Measurements from ENCODE around the gene ITPRIPL2. TPM values are rescaled to one million over a fixed set of nuclear protein-coding genes. Genes with fewer than 3 reads are reported as not detected.

The ITPRIPL2 gene
- total and polyA plus RNA-seq, 2 of the 13 experiments (the other 11 are each of a cell fraction or from before 2014, with no cell fraction given), result 5.9 to 12.6 TPM

DNA sequence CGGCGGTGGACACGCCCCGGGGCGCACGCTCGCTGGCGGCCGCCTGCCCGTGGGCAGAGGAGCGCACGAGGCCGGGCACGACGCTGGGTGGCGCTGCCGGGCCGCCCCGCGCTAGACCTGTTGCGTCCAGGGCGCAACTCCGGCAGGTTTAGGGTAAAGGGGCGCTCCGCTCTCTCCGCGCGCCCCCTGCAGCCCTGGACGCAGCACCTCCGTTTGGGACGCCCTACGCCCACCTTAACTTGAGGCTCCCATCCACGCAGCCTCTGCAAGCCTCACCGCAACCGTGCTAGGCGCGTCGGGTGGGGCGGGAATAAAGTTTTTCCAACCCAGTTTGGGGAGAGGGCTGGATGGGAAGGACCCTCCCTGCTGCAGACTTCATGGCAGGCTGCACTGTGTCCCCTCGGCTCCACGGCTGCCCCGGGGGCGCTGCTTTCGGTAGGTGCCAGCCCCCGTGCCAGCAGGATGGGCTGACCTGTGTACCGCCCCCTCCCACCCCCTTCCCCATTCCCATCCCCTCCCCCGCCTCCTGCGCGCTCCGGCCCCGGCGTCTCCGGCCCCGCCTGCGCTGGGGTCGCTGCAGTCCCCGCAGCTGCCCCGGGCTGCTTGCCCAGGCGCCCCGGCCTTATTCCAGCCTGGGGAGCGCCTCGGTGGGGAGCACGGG lies 54.1 kb downstream of the ITPRIPL2 start, which contains the start of gene SYT17 (continued):
- no peak for TF ChIP-seq ZNF362 (CRISPR knock-in tag; IDR thresholded peaks at IDR 0.05; ENCODE audit: borderline replicate concordance)
- no peak for TF ChIP-seq SCMH1 (CRISPR knock-in tag; IDR thresholded peaks at IDR 0.05; ENCODE audit: borderline replicate concordance)
- TF ChIP-seq RFX1 (IDR thresholded peaks at IDR 0.05), result no peak
- TF ChIP-seq FOXK2 (IDR thresholded peaks at IDR 0.05), result no peak
- no peak for TF ChIP-seq ZFP1 (CRISPR knock-in tag; IDR thresholded peaks at IDR 0.05)
- no peak for TF ChIP-seq ZNF709 (CRISPR knock-in tag; IDR thresholded peaks at IDR 0.05)
- TF ChIP-seq, protein P1, sequence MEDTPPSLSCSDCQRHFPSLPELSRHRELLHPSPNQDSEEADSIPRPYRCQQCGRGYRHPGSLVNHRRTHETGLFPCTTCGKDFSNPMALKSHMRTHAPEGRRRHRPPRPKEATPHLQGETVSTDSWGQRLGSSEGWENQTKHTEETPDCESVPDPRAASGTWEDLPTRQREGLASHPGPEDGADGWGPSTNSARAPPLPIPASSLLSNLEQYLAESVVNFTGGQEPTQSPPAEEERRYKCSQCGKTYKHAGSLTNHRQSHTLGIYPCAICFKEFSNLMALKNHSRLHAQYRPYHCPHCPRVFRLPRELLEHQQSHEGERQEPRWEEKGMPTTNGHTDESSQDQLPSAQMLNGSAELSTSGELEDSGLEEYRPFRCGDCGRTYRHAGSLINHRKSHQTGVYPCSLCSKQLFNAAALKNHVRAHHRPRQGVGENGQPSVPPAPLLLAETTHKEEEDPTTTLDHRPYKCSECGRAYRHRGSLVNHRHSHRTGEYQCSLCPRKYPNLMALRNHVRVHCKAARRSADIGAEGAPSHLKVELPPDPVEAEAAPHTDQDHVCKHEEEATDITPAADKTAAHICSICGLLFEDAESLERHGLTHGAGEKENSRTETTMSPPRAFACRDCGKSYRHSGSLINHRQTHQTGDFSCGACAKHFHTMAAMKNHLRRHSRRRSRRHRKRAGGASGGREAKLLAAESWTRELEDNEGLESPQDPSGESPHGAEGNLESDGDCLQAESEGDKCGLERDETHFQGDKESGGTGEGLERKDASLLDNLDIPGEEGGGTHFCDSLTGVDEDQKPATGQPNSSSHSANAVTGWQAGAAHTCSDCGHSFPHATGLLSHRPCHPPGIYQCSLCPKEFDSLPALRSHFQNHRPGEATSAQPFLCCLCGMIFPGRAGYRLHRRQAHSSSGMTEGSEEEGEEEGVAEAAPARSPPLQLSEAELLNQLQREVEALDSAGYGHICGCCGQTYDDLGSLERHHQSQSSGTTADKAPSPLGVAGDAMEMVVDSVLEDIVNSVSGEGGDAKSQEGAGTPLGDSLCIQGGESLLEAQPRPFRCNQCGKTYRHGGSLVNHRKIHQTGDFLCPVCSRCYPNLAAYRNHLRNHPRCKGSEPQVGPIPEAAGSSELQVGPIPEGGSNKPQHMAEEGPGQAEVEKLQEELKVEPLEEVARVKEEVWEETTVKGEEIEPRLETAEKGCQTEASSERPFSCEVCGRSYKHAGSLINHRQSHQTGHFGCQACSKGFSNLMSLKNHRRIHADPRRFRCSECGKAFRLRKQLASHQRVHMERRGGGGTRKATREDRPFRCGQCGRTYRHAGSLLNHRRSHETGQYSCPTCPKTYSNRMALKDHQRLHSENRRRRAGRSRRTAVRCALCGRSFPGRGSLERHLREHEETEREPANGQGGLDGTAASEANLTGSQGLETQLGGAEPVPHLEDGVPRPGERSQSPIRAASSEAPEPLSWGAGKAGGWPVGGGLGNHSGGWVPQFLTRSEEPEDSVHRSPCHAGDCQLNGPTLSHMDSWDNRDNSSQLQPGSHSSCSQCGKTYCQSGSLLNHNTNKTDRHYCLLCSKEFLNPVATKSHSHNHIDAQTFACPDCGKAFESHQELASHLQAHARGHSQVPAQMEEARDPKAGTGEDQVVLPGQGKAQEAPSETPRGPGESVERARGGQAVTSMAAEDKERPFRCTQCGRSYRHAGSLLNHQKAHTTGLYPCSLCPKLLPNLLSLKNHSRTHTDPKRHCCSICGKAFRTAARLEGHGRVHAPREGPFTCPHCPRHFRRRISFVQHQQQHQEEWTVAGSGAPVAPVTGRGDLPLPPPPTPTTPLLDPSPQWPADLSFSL (CRISPR knock-in tag; IDR thresholded peaks at IDR 0.05), result no peak
- TF ChIP-seq ZNF136 (CRISPR knock-in tag; IDR thresholded peaks at IDR 0.05; ENCODE audit: low read depth), result no peak
- TF ChIP-seq, protein P2, sequence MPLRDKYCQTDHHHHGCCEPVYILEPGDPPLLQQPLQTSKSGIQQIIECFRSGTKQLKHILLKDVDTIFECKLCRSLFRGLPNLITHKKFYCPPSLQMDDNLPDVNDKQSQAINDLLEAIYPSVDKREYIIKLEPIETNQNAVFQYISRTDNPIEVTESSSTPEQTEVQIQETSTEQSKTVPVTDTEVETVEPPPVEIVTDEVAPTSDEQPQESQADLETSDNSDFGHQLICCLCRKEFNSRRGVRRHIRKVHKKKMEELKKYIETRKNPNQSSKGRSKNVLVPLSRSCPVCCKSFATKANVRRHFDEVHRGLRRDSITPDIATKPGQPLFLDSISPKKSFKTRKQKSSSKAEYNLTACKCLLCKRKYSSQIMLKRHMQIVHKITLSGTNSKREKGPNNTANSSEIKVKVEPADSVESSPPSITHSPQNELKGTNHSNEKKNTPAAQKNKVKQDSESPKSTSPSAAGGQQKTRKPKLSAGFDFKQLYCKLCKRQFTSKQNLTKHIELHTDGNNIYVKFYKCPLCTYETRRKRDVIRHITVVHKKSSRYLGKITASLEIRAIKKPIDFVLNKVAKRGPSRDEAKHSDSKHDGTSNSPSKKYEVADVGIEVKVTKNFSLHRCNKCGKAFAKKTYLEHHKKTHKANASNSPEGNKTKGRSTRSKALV (CRISPR knock-in tag; IDR thresholded peaks at IDR 0.05), result peak; percentile 99
- no peak for TF ChIP-seq ZNF510 (CRISPR knock-in tag; IDR thresholded peaks at IDR 0.05; ENCODE audit: low read depth)
- no peak for TF ChIP-seq TAF1 (CRISPR knock-in tag; IDR thresholded peaks at IDR 0.05)
- 0 out of 2 replicates have a peak, but pooled peaks have one; percentile 24 for TF ChIP-seq ZNF333 (CRISPR knock-in tag; IDR thresholded peaks at IDR 0.05; ENCODE audit: borderline replicate concordance)
- TF ChIP-seq AGO1 (IDR thresholded peaks at IDR 0.05; ENCODE audit: low read depth, low read length, poor library complexity, severe bottlenecking), result peak; percentile 49
- 0 out of 2 replicates have a peak, but pooled peaks have one; percentile 37 for TF ChIP-seq ZNF563 (CRISPR knock-in tag; IDR thresholded peaks at IDR 0.05)
- TF ChIP-seq ZNF280B (CRISPR knock-in tag; IDR thresholded peaks at IDR 0.05; ENCODE audit: borderline replicate concordance), result no peak
- no peak for TF ChIP-seq ZNF878 (CRISPR knock-in tag; IDR thresholded peaks at IDR 0.05)
- no peak for TF ChIP-seq ZMYM3 (CRISPR knock-in tag; IDR thresholded peaks at IDR 0.05)
- no peak for TF ChIP-seq SP4 (CRISPR knock-in tag; IDR thresholded peaks at IDR 0.05)
- TF ChIP-seq ZKSCAN8 (CRISPR knock-in tag; IDR thresholded peaks at IDR 0.05; ENCODE audit: borderline replicate concordance), result no peak

All from HepG2 (cell line).